ENCODE measurements around the gene MPPED2.
"Not testable (repeated sequence)": the region's sequence is repeated elsewhere in the genome, so short reads cannot be mapped to it uniquely, and the experiment has no call there.

Gene MPPED2

GRCh38 chr11:30579415-30580175 lies 6.6 kb downstream of the MPPED2 start:
- no peak for DNase-seq (ENCODE audit: low read depth)

GRCh38 chr11:30578406-30578805 lies 7.7 kb downstream of the MPPED2 start:
- DNase-seq (ENCODE audit: low read depth) = no peak

- DNase-seq (ENCODE audit: low read depth) = no peak
These were observed 12.2 kb downstream of the MPPED2 start for GRCh38 chr11:30573951-30574350.

GRCh38 chr11:30568931-30569330 lies 17.2 kb downstream of the MPPED2 start:
- DNase-seq (ENCODE audit: low read depth) = no peak

GRCh38 chr11:30567644-30568043 lies 18.5 kb downstream of the MPPED2 start:
- DNase-seq (ENCODE audit: low read depth) = no peak

- DNase-seq (ENCODE audit: low read depth) = no peak
These were observed 19.0 kb downstream of the MPPED2 start for GRCh38 chr11:30567120-30567519.

- no peak for DNase-seq (ENCODE audit: low read depth)
These were observed 19.7 kb downstream of the MPPED2 start for GRCh38 chr11:30566482-30566881.

- DNase-seq (ENCODE audit: low read depth) = no peak
These were observed 21.1 kb downstream of the MPPED2 start for GRCh38 chr11:30565027-30565426.

- DNase-seq (ENCODE audit: low read depth) = no peak
These were observed 24.3 kb downstream of the MPPED2 start for GRCh38 chr11:30561691-30562415.

GRCh38 chr11:30560206-30561106 lies 25.7 kb downstream of the MPPED2 start:
- no peak for DNase-seq (ENCODE audit: low read depth)

GRCh38 chr11:30559004-30559403 lies 27.1 kb downstream of the MPPED2 start:
- no peak for DNase-seq (ENCODE audit: low read depth)

- DNase-seq (ENCODE audit: low read depth) = not testable (repeated sequence)
These were observed 31.6 kb downstream of the MPPED2 start for GRCh38 chr11:30554587-30554986.

GRCh38 chr11:30553521-30554110 lies 32.5 kb downstream of the MPPED2 start:
- DNase-seq (ENCODE audit: low read depth) = no peak

- DNase-seq (ENCODE audit: low read depth) = no peak
These were observed 33.3 kb downstream of the MPPED2 start for GRCh38 chr11:30552839-30553238.

GRCh38 chr11:30550022-30550542 lies 36.1 kb downstream of the MPPED2 start:
- no peak for DNase-seq (ENCODE audit: low read depth)

- DNase-seq (ENCODE audit: low read depth) = no peak
These were observed 36.6 kb downstream of the MPPED2 start for GRCh38 chr11:30549565-30549964.

- no peak for DNase-seq (ENCODE audit: low read depth)
These were observed 39.8 kb downstream of the MPPED2 start for GRCh38 chr11:30546334-30546733.

- DNase-seq (ENCODE audit: low read depth) = no peak
These were observed 40.6 kb downstream of the MPPED2 start for GRCh38 chr11:30545507-30545906.

GRCh38 chr11:30543066-30543465 lies 43.1 kb downstream of the MPPED2 start:
- DNase-seq (ENCODE audit: low read depth) = no peak

GRCh38 chr11:30540781-30541180 lies 45.4 kb downstream of the MPPED2 start:
- no peak for DNase-seq (ENCODE audit: low read depth)

- no peak for DNase-seq (ENCODE audit: low read depth)
These were observed 47.9 kb downstream of the MPPED2 start for GRCh38 chr11:30538251-30538650.

- no peak for DNase-seq (ENCODE audit: low read depth)
These were observed 50.3 kb downstream of the MPPED2 start for GRCh38 chr11:30535818-30536217.

Data from activated T-cell treated with anti-CD3 and anti-CD28 coated beads for 48 hours (primary cell).